GM15510 (cell line): ENCODE measurements around the gene VPS11.

Experiments
- POLR2A ChIP-seq: IDR thresholded peaks from 3 replicates; pipeline ENCODE4 v1.6.1; 2011; ENCODE audit warnings: borderline replicate concordance; ENCODE audit not compliant: insufficient read length; ENCODE audit errors: extremely low read depth

Gene VPS11

GRCh38 chr11:119029340-119030028 lies 38.1 kb upstream of the VPS11 start:
- no peak for TF ChIP-seq POLR2A

GRCh38 chr11:119030029-119030328 lies 37.6 kb upstream of the VPS11 start:
- no peak for TF ChIP-seq POLR2A

GRCh38 chr11:119030329-119031047 lies 37.1 kb upstream of the VPS11 start, which contains the start of gene SLC37A4:
Gene SLC37A4 (minus strand): TSS chr11:119030877.
- peak; percentile 73 for TF ChIP-seq POLR2A

- TF ChIP-seq POLR2A: no peak
Measured at GRCh38 chr11:119031912-119032280, 35.7 kb upstream of the VPS11 start.

- TF ChIP-seq POLR2A: no peak
Measured at GRCh38 chr11:119034813-119035212, 32.8 kb upstream of the VPS11 start.

- TF ChIP-seq POLR2A: no peak
Measured at GRCh38 chr11:119038884-119039283, 28.7 kb upstream of the VPS11 start.

- TF ChIP-seq POLR2A: no peak
Measured at GRCh38 chr11:119041821-119042514, 25.6 kb upstream of the VPS11 start.

- TF ChIP-seq POLR2A: no peak
Measured at GRCh38 chr11:119042927-119043326, 24.7 kb upstream of the VPS11 start.

- TF ChIP-seq POLR2A: no peak
Measured at GRCh38 chr11:119044708-119045107, 22.9 kb upstream of the VPS11 start.

- TF ChIP-seq POLR2A: no peak
Measured at GRCh38 chr11:119046489-119046888, 21.1 kb upstream of the VPS11 start.

- TF ChIP-seq POLR2A: no peak
Measured at GRCh38 chr11:119047205-119047604, 20.4 kb upstream of the VPS11 start.

- no peak for TF ChIP-seq POLR2A
Measured at GRCh38 chr11:119048644-119049043, 19.0 kb upstream of the VPS11 start.

GRCh38 chr11:119049081-119049480 lies 18.5 kb upstream of the VPS11 start:
- no peak for TF ChIP-seq POLR2A

GRCh38 chr11:119051440-119052162 lies 16.0 kb upstream of the VPS11 start:
- no peak for TF ChIP-seq POLR2A
